ENCODE measurements around the gene SMARCAD1. TPM values are rescaled to one million over a fixed set of nuclear protein-coding genes. Genes with fewer than 3 reads are reported as not detected.
"Not testable (repeated sequence)": the region's sequence is repeated elsewhere in the genome, so short reads cannot be mapped to it uniquely, and the experiment has no call there.

Gene SMARCAD1
- total RNA-seq, 2 donors from 2014 or later, result 67.1 to 85.5 TPM

DNA sequence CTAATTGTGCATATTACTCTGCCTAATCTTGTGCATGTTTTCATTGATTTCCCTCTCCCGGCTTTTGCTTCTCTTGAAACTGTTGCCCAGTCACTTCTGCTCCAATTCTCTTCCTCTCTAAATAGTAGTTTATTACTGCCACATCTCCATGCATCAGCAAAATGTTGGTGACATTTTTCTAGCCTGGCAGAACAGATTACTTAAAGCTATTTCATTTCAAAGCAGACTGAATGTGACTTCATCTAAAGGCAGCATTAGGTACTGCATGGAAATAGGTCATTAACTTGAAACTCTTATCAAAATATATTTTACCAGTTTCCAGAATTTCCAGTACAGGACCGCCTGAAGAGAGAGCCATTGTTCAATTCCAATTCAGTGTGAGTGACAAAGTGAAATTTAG lies 82.6 kb downstream of the SMARCAD1 start:
- Mint-ChIP-seq H3K27ac (no peak overlapping the region), H3K36me3 (ENCODE audit: low read depth) (peaks cover 52% of the 10 kb centered on the region), H3K9me3 (no peaks in the 10 kb centered on the region), H3K4me3 (no peak overlapping the region), H3K27me3 (ENCODE audit: insufficient read depth) (no peaks in the 10 kb centered on the region), H3K4me1 (peaks cover 24% of the 10 kb centered on the region)
- Histone ChIP-seq H3K4me1 (ENCODE audit: control insufficient read depth, insufficient read depth, low read length) (no peaks in the 10 kb centered on the region), H3K27me3 (ENCODE audit: control insufficient read depth, insufficient read depth, low read length, poor library complexity, severe bottlenecking) (no peaks in the 10 kb centered on the region), H3K9ac (ENCODE audit: extremely low read depth, low read length, poor library complexity, severe bottlenecking) (no peak overlapping the region), H3K36me3 (ENCODE audit: control insufficient read depth, insufficient read depth, low read length) (peaks cover 75% of the 10 kb centered on the region), H3K9me3 (ENCODE audit: control insufficient read depth, low read length) (no peaks in the 10 kb centered on the region), H3K27ac (ENCODE audit: low read depth, low read length) (no peak overlapping the region), H3K4me3 (ENCODE audit: low read length) (no peak overlapping the region)
- 91 to 95% methylated on average over 1 to 2 of the region's 2 CpGs for WGBS, 2 experiments (ENCODE audit: insufficient coverage in 1 of 2, insufficient read length in 1 of 2)
- no peak for DNase-seq
- TF ChIP-seq, protein P1, sequence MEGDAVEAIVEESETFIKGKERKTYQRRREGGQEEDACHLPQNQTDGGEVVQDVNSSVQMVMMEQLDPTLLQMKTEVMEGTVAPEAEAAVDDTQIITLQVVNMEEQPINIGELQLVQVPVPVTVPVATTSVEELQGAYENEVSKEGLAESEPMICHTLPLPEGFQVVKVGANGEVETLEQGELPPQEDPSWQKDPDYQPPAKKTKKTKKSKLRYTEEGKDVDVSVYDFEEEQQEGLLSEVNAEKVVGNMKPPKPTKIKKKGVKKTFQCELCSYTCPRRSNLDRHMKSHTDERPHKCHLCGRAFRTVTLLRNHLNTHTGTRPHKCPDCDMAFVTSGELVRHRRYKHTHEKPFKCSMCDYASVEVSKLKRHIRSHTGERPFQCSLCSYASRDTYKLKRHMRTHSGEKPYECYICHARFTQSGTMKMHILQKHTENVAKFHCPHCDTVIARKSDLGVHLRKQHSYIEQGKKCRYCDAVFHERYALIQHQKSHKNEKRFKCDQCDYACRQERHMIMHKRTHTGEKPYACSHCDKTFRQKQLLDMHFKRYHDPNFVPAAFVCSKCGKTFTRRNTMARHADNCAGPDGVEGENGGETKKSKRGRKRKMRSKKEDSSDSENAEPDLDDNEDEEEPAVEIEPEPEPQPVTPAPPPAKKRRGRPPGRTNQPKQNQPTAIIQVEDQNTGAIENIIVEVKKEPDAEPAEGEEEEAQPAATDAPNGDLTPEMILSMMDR (conservative IDR thresholded peaks at IDR 0.05), result peak; percentile 48

DNA sequence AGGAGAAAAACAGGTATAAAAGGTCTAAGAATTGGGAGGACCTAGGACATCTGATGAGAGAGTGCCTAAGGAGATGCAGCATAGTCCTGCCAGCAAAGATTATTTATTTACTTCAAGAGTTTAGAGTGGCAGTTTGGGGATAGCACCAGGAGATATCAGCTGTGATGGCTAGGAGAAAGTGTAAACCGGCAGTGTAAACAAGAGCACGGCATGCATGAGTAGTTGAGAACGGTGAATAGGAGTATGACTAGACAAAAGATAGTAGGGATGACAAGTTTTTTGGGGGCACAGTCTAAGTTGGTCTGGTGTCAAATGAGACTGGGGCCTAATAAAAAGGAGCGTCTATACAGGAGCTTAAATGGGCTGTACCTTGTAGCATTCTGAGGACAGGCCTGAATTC lies 86.3 kb downstream of the SMARCAD1 start:
- not testable (repeated sequence) for DNase-seq; H3K9me3 ChIP-seq (ENCODE audit: control insufficient read depth, low read length); H3K9me3 Mint-ChIP-seq; H3K27me3 Mint-ChIP-seq (ENCODE audit: insufficient read depth); H3K27ac Mint-ChIP-seq; H3K4me3 Mint-ChIP-seq; H3K9ac ChIP-seq (ENCODE audit: extremely low read depth, low read length, poor library complexity, severe bottlenecking); H3K4me1 ChIP-seq (ENCODE audit: control insufficient read depth, insufficient read depth, low read length); H3K4me3 ChIP-seq (ENCODE audit: low read length); H3K27ac ChIP-seq (ENCODE audit: low read depth, low read length); H3K27me3 ChIP-seq (ENCODE audit: control insufficient read depth, insufficient read depth, low read length, poor library complexity, severe bottlenecking)
- 88 to 100% methylated on average over 3 to 4 of the region's 4 CpGs for WGBS, 2 experiments (ENCODE audit: insufficient coverage in 1 of 2, insufficient read length in 1 of 2)
- Mint-ChIP-seq H3K4me1 (peaks cover 42% of the 10 kb centered on the region), H3K36me3 (ENCODE audit: low read depth) (peaks cover 30% of the 10 kb centered on the region)
- H3K36me3 ChIP-seq (ENCODE audit: control insufficient read depth, insufficient read depth, low read length), result peaks cover 39% of the 10 kb centered on the region

DNA sequence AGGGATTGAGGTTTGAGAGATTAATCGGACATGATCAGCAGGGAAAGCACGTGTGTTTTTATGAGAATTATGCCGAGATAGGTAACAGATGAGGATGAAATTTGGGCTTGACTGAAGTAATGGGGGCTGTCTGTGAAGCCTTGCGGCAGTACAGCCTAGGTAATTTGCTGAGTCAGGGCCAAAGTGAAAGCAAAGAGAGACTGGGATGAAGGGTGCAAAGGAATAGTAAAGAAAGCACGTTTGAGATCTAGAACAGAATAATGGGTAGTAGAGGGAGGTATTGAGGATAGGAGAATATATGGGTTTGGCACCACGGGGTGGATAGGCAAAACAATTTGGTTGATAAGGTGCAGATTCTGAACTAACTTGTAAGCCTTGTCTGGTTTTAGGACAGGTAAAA lies 87.8 kb downstream of the SMARCAD1 start:
- H3K9me3 ChIP-seq (ENCODE audit: control insufficient read depth, low read length); H3K4me3 ChIP-seq (ENCODE audit: low read length); H3K27me3 ChIP-seq (ENCODE audit: control insufficient read depth, insufficient read depth, low read length, poor library complexity, severe bottlenecking); H3K27ac ChIP-seq (ENCODE audit: low read depth, low read length); DNase-seq; H3K9me3 Mint-ChIP-seq; H3K4me1 ChIP-seq (ENCODE audit: control insufficient read depth, insufficient read depth, low read length); H3K9ac ChIP-seq (ENCODE audit: extremely low read depth, low read length, poor library complexity, severe bottlenecking); H3K27me3 Mint-ChIP-seq (ENCODE audit: insufficient read depth); H3K4me3 Mint-ChIP-seq: not testable (repeated sequence)
- 87 to 90% methylated on average over 3 to 6 of the region's 6 CpGs for WGBS, 2 experiments (ENCODE audit: insufficient coverage in 1 of 2, insufficient read length in 1 of 2)
- peak overlapping the region; percentile 3 for H3K27ac Mint-ChIP-seq
- H3K4me1 Mint-ChIP-seq, result peaks cover 50% of the 10 kb centered on the region
- H3K36me3 Mint-ChIP-seq (ENCODE audit: low read depth), result peaks cover 19% of the 10 kb centered on the region
- peaks cover 25% of the 10 kb centered on the region for H3K36me3 ChIP-seq (ENCODE audit: control insufficient read depth, insufficient read depth, low read length)

DNA sequence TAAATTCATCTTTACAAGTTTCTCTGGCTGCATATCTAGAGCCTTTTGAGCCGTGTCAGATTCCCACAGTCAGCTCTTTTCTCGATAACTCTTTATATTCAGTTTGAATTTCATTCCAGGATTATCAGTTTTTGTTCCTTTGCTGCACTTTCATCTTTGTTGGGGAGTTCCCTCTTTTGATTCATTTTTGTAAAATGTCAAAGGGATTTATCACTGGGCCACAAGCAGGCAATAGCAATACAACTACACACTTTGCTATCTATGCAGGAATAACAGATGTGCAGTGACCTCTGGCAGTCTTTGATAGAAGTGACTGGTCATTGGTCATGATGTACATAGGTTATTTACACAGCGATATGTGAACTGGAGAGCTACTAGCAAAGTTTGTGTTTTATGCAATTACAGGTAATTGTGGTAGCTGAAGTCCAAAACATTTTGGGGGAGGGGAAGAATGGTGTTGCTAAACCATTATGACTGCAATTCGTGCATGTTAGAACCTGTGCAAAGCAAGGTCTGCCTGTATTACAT lies 91.1 kb downstream of the SMARCAD1 start:
- Mint-ChIP-seq H3K4me1 (peaks cover 41% of the 10 kb centered on the region), H3K4me3 (no peak overlapping the region), H3K27ac (no peak overlapping the region), H3K9me3 (no peaks in the 10 kb centered on the region), H3K27me3 (ENCODE audit: insufficient read depth) (no peaks in the 10 kb centered on the region), H3K36me3 (ENCODE audit: low read depth) (peaks cover 3% of the 10 kb centered on the region)
- no peak overlapping the region for H3K27ac ChIP-seq (ENCODE audit: low read depth, low read length)
- no peak overlapping the region for H3K4me3 ChIP-seq (ENCODE audit: low read length)
- H3K27me3 ChIP-seq (ENCODE audit: control insufficient read depth, insufficient read depth, low read length, poor library complexity, severe bottlenecking), result no peaks in the 10 kb centered on the region
- TF ChIP-seq, protein P1 (conservative IDR thresholded peaks at IDR 0.05), result no peak
- H3K4me1 ChIP-seq (ENCODE audit: control insufficient read depth, insufficient read depth, low read length), result peaks cover 3% of the 10 kb centered on the region
- H3K36me3 ChIP-seq (ENCODE audit: control insufficient read depth, insufficient read depth, low read length), result no peaks in the 10 kb centered on the region
- no peak overlapping the region for H3K9ac ChIP-seq (ENCODE audit: extremely low read depth, low read length, poor library complexity, severe bottlenecking)
- 94 to 96% methylated on average over 3 to 4 of the region's 4 CpGs for WGBS, 2 experiments (ENCODE audit: insufficient coverage in 1 of 2, insufficient read length in 1 of 2)
- DNase-seq, result no peak
- no peaks in the 10 kb centered on the region for H3K9me3 ChIP-seq (ENCODE audit: control insufficient read depth, low read length)

All from endodermal cell (in vitro differentiated cells).